ENCODE data around the gene ATP1B2. TPM values are rescaled to one million over a fixed set of nuclear protein-coding genes. Genes with fewer than 3 reads are reported as not detected.

Gene ATP1B2
- total RNA-seq, 2 experiments from 2014 or later: 0.14 to 0.42 TPM

DNA sequence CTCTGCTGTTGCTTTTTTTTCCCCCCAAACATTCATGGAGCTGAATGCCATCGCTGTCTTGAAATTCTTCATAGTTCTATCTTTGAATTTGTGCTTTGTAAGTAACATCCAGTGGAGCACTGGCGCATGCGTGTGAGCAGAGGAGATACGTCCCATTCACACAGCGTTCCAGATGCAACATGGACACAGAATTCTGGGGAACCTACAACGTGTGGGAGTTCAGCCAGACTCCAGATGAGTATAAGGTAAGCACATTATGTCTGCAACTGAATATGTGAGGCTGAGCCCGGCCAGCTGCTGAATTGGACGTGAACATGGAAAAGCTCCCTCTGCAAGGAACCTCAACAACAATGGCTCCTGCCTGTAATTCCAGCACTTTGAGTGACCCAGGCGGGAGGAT, 4.3 kb upstream of the ATP1B2 start:
- Mint-ChIP-seq H3K4me1 (peaks cover 22% of the 10 kb centered on the region), H3K27ac (no peak overlapping the region), H3K4me3 (no peak overlapping the region), H3K9me3 (no peaks in the 10 kb centered on the region), H3K36me3 (no peaks in the 10 kb centered on the region), H3K27me3 (peaks cover 27% of the 10 kb centered on the region)
- POLR2A ChIA-PET: no interaction called here
- ATAC-seq (ENCODE audit: low read depth): no peak
- no peak for DNase-seq

- POLR2A ChIA-PET: interaction anchor here (1.0 kb wide), 1 partner anchor 39 kb away, joined by 3 read pairs; no protein-coding TSS in a partner anchor
- peaks cover 25% of the 10 kb centered on the region for H3K27me3 Mint-ChIP-seq
- DNase-seq (no peak), ATAC-seq (ENCODE audit: low read depth) (no peak)
- H3K9me3 Mint-ChIP-seq: no peaks in the 10 kb centered on the region
- peaks cover 16% of the 10 kb centered on the region for H3K4me1 Mint-ChIP-seq
- H3K36me3 Mint-ChIP-seq: no peaks in the 10 kb centered on the region
- no peak overlapping the region for H3K4me3 Mint-ChIP-seq
- H3K27ac Mint-ChIP-seq: no peak overlapping the region
Measured at GRCh38 chr17:7647018-7647417, 3.7 kb upstream of the ATP1B2 start.

DNA sequence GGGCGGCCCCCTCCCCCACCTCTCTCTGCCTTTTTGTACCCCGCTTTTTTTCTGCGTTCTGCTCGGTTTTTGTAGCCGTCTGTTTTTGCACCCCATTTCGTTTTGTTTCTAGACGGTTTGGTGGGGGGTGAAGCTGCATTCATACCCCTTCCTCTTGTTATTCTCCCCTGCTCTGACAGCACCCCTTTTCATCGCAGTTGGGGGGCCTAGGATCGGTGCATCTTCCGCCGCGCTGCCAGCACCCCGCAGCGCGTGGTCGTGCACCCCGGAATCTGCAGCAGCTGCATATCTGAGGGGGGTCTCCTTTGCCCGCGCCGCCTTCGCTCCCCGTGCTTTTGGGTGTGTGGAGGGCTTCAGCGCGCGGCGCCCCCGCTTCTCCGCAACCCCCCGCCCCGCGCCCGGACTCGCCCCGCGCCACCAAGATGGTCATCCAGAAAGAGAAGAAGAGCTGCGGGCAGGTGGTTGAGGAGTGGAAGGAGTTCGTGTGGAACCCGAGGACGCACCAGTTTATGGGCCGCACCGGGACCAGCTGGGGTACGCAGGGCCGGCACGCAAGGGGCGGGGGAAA, 455 bp downstream of the ATP1B2 start:
- Mint-ChIP-seq H3K4me1 (peaks cover 11% of the 10 kb centered on the region), H3K4me3 (peak overlapping the region; percentile 76), H3K27me3 (peaks cover 49% of the 10 kb centered on the region), H3K9me3 (no peaks in the 10 kb centered on the region), H3K27ac (peak overlapping the region; percentile 35), H3K36me3 (no peaks in the 10 kb centered on the region)
- no peak for DNase-seq
- peak; percentile 5 for ATAC-seq (ENCODE audit: low read depth)
- POLR2A ChIA-PET: interaction anchor here (0.6 to 2.5 kb wide), 5 partner anchors 10 to 515 kb away, joined by 3 to 21 read pairs (median 7); partner anchors contain the start of genes FXR2, SAT2 and TP53

GRCh38 chr17:7651665-7652387, 1.1 kb downstream of the ATP1B2 start:
- Mint-ChIP-seq H3K9me3 (no peaks in the 10 kb centered on the region), H3K27me3 (peaks cover 49% of the 10 kb centered on the region), H3K27ac (no peak overlapping the region), H3K36me3 (no peaks in the 10 kb centered on the region), H3K4me1 (peaks cover 11% of the 10 kb centered on the region), H3K4me3 (no peak overlapping the region)
- POLR2A ChIA-PET: interaction anchor here (1.5 to 2.5 kb wide), 3 partner anchors 24 to 37 kb away, joined by 7 to 21 read pairs (median 11); partner anchors contain the start of genes FXR2, SAT2 and TP53
- DNase-seq: no peak
- ATAC-seq (ENCODE audit: low read depth): no peak

DNA sequence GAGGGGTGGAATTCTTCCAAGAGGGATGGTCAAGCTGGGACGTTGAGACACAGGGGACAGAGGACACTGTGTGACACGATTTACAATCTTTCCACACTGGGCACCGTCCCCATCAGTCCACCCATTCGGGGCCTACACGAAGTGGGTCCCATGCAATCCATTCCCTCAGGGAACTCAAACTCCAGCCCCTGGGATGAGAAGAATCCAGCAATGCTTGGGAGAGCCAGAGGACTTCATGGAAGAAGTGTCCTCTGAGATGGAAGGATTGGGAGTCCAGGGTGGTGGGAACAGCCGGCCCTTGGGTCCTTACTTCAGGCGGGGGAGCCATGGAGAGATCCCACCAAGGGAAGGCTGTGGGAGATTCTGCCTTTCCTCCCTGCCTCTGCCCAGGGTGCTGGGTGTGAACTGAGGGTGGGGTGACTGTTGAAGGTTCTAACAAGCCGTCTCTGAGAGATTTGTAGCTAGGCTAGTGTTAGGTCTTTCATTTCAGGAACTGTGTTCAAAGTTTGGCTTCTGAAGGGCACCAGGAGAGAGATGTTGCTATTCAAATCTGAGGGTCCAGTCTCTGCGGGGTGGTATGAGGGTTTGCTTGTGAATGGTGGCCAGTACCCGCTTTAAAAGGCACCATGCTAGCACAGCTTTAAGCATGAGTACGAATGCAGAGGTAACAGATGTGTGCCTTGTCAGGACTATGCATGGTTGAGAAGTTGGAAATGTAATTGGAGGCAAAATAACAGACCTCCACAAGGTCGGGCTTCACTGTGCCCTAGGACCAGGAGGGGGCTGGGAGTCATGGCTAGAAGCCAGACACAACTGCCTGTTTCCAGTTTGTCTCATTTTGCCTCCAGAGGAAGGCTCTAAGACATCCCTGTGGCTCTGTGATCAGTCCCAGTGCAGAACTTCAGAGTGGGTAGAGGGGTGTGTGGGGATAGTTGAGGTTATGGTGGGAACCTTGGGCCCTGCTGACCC, 1.9 kb downstream of the ATP1B2 start:
- Mint-ChIP-seq H3K4me1 (peaks cover 11% of the 10 kb centered on the region), H3K27ac (no peak overlapping the region), H3K9me3 (no peaks in the 10 kb centered on the region), H3K36me3 (no peaks in the 10 kb centered on the region), H3K4me3 (no peak overlapping the region), H3K27me3 (peaks cover 49% of the 10 kb centered on the region)
- no peak for DNase-seq
- POLR2A ChIA-PET: interaction anchor here (2.2 to 2.5 kb wide), 2 partner anchors 34 to 38 kb away, joined by 11 to 21 read pairs; partner anchors contain the start of genes FXR2 and TP53
- ATAC-seq (ENCODE audit: low read depth): no peak

- Mint-ChIP-seq H3K4me1 (peaks cover 8% of the 10 kb centered on the region), H3K9me3 (no peaks in the 10 kb centered on the region), H3K4me3 (no peak overlapping the region), H3K36me3 (no peaks in the 10 kb centered on the region), H3K27ac (no peak overlapping the region), H3K27me3 (peaks cover 40% of the 10 kb centered on the region)
- POLR2A ChIA-PET: interaction anchor here (1.2 kb wide), 1 partner anchor 13 kb away, joined by 3 read pairs; no protein-coding TSS in a partner anchor
- no peak for DNase-seq
- ATAC-seq (ENCODE audit: low read depth): no peak
Measured at GRCh38 chr17:7654832-7655540, 4.3 kb downstream of the ATP1B2 start.

GRCh38 chr17:7655541-7655840, 4.8 kb downstream of the ATP1B2 start:
- no peaks in the 10 kb centered on the region for H3K36me3 Mint-ChIP-seq
- ATAC-seq (ENCODE audit: low read depth): no peak
- POLR2A ChIA-PET: interaction anchor here (1.2 kb wide), 1 partner anchor 12 kb away, joined by 3 read pairs; no protein-coding TSS in a partner anchor
- peaks cover 35% of the 10 kb centered on the region for H3K27me3 Mint-ChIP-seq
- H3K9me3 Mint-ChIP-seq: no peaks in the 10 kb centered on the region
- no peak overlapping the region for H3K4me3 Mint-ChIP-seq
- H3K27ac Mint-ChIP-seq: no peak overlapping the region
- peaks cover 4% of the 10 kb centered on the region for H3K4me1 Mint-ChIP-seq
- no peak for DNase-seq

DNA sequence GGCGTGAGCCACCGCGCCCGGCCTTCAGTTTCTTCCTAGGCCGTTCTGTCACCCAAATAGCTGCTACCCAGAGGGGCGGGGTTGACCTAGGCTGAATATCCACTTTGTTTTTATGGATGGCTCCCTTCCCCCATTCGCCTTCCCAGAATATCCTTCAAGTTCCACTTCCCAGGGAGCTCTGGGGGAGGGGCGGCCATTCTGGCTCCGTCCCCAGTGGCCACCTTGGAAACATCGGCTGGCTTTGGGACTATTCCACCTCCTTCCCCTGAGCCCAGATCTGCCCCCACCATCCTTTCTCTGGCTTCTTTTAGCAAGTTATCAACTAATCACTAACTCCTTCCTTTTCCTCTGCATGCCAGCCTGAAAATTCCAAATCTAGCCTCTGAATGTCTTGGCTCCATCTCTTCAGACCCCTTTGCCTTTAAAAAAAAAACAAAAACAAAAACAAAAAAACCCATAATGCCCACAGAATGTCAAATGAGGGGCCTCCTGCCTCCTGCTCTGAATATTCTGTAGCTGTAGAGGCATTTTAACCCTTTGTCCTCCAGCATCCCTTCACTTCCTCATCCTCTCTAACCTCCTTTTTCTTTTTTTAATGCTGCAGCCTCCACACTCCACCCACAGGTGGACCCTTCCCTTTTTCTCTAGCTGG, 6.4 kb downstream of the ATP1B2 start:
- POLR2A ChIA-PET: interaction anchor here (1.0 kb wide), 2 partner anchors 29 to 62 kb away, joined by 3 read pairs; no protein-coding TSS in a partner anchor
- H3K4me3 Mint-ChIP-seq: no peak overlapping the region
- no peak for ATAC-seq (ENCODE audit: low read depth)
- H3K27ac Mint-ChIP-seq: no peak overlapping the region
- H3K36me3 Mint-ChIP-seq: no peaks in the 10 kb centered on the region
- H3K4me1 Mint-ChIP-seq: no peaks in the 10 kb centered on the region
- no peak for DNase-seq
- H3K9me3 Mint-ChIP-seq: no peaks in the 10 kb centered on the region
- H3K27me3 Mint-ChIP-seq: peaks cover 24% of the 10 kb centered on the region

DNA sequence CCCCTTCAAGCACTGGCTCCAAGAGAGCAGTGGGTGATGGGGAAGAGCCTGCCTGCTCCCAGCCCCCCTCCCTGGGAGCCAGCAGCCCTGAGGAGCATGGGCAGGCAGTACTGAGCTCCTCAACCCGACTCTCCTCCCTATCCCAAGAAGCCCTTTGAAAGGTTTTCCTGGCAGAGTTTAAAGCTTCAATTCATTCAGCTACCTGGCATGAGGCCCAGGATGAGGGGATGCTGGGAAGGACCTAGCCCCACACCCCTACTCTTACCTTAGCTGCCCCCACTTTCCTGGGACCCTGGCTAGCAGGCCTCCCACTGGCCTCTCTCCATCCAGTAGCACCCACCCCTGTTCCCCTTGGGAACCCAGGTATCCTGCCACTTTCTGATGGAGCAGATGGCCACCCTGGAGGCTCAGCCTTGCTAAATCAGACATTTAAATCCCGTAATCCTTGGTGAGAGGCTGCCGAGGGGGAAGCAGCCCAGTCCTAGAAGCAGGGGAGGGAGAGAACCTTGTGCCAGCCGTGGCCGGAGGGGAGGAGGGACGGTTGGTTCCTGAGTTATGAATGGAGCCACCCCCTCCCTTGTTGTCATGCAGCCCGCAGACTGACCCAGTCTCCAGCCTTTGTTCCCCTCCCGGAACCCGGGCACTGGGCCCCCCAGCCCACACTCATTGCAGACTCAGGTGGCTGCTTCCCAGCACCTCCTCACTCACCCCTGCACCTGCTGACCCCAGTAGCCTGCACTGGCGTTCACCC, 17.1 kb downstream of the ATP1B2 start:
- ATAC-seq (ENCODE audit: low read depth) (no peak), DNase-seq (no peak)
- Mint-ChIP-seq H3K27me3 (no peaks in the 10 kb centered on the region), H3K36me3 (peaks cover 12% of the 10 kb centered on the region), H3K4me3 (no peak overlapping the region), H3K9me3 (no peaks in the 10 kb centered on the region), H3K4me1 (no peaks in the 10 kb centered on the region), H3K27ac (no peak overlapping the region)
- POLR2A ChIA-PET: interaction anchor here (1.5 kb wide), 1 partner anchor 13 kb away, joined by 3 read pairs; no protein-coding TSS in a partner anchor

- Mint-ChIP-seq H3K4me1 (no peaks in the 10 kb centered on the region), H3K9me3 (peaks cover 3% of the 10 kb centered on the region), H3K27me3 (no peaks in the 10 kb centered on the region), H3K27ac (no peak overlapping the region), H3K36me3 (peaks cover 17% of the 10 kb centered on the region), H3K4me3 (no peak overlapping the region)
- POLR2A ChIA-PET: interaction anchor here (1.5 kb wide), 1 partner anchor 14 kb away, joined by 3 read pairs; no protein-coding TSS in a partner anchor
- ATAC-seq (ENCODE audit: low read depth): no peak
- no peak for DNase-seq
Measured at GRCh38 chr17:7668482-7668881, 17.8 kb downstream of the ATP1B2 start.

- ATAC-seq (ENCODE audit: low read depth): no peak
- POLR2A ChIA-PET: interaction anchor here (0.6 to 1.3 kb wide), 3 partner anchors 9 to 41 kb away, joined by 3 to 11 read pairs (median 5); no protein-coding TSS in a partner anchor
- Mint-ChIP-seq H3K27ac (no peak overlapping the region), H3K9me3 (peaks cover 9% of the 10 kb centered on the region), H3K4me3 (no peak overlapping the region), H3K4me1 (peaks cover 3% of the 10 kb centered on the region), H3K27me3 (no peaks in the 10 kb centered on the region), H3K36me3 (peaks cover 41% of the 10 kb centered on the region)
- DNase-seq: no peak
Measured at GRCh38 chr17:7673239-7673638, 22.5 kb downstream of the ATP1B2 start.

- Mint-ChIP-seq H3K4me3 (no peak overlapping the region), H3K9me3 (peaks cover 9% of the 10 kb centered on the region), H3K36me3 (peaks cover 39% of the 10 kb centered on the region), H3K27ac (no peak overlapping the region), H3K4me1 (peaks cover 3% of the 10 kb centered on the region), H3K27me3 (no peaks in the 10 kb centered on the region)
- no peak for ATAC-seq (ENCODE audit: low read depth)
- POLR2A ChIA-PET: no interaction called here
- DNase-seq: no peak
Measured at GRCh38 chr17:7674934-7675333, 24.2 kb downstream of the ATP1B2 start.
